NB4 (cell line): Measurements from ENCODE around the gene CNPY3.
"Not testable (repeated sequence)": the region's sequence is repeated elsewhere in the genome, so short reads cannot be mapped to it uniquely, and the experiment has no call there.

Experiments used
- POLR2A ChIP-seq: IDR thresholded peaks from 2 replicates; pipeline ENCODE4 v1.6.1; 2011; ENCODE audit warnings: mild to moderate bottlenecking; ENCODE audit not compliant: insufficient read length; ENCODE audit errors: extremely low read depth
- TF ChIP-seq, protein P1 (sequence below): IDR thresholded peaks from one replicate; pipeline ENCODE4 v1.5.1; 2012; ENCODE audit warnings: low read depth, low read length
- TF ChIP-seq, protein P2 (sequence below): IDR thresholded peaks from 2 replicates; pipeline ENCODE4 v1.6.1; 2011; ENCODE audit warnings: low read depth, low read length

DNA sequence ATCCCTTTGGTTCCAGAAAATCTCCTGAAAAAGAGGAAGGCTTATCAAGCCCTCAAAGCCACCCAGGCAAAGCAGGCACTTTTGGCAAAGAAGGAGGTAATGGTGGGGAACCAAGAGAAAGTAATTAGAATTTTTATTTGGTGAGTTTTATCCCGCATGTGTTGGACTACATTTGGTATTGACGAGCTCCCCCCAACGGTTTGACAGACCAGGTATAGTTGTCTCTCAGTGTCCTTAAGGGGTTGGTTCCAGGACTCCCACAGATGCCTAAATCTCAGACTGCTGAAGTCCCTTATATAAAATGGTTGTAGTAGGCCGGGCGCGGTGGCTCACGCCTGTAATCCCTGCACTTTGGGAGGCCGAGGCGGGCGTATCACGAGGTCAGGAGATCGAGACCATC lies 48.4 kb upstream of the CNPY3 start:
- TF ChIP-seq POLR2A, result not testable (repeated sequence)
- TF ChIP-seq, protein P1, sequence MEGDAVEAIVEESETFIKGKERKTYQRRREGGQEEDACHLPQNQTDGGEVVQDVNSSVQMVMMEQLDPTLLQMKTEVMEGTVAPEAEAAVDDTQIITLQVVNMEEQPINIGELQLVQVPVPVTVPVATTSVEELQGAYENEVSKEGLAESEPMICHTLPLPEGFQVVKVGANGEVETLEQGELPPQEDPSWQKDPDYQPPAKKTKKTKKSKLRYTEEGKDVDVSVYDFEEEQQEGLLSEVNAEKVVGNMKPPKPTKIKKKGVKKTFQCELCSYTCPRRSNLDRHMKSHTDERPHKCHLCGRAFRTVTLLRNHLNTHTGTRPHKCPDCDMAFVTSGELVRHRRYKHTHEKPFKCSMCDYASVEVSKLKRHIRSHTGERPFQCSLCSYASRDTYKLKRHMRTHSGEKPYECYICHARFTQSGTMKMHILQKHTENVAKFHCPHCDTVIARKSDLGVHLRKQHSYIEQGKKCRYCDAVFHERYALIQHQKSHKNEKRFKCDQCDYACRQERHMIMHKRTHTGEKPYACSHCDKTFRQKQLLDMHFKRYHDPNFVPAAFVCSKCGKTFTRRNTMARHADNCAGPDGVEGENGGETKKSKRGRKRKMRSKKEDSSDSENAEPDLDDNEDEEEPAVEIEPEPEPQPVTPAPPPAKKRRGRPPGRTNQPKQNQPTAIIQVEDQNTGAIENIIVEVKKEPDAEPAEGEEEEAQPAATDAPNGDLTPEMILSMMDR, result not testable (repeated sequence)
- TF ChIP-seq, protein P2, sequence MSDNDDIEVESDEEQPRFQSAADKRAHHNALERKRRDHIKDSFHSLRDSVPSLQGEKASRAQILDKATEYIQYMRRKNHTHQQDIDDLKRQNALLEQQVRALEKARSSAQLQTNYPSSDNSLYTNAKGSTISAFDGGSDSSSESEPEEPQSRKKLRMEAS, result not testable (repeated sequence)
